IPS-18a (cell line): Measurements from ENCODE around the gene RRP12.
A peak's percentile ranks its signal among the peaks of the same experiment; 100 is the strongest.

Source experiments
- H3K27ac ChIP-seq: one replicate; pipeline ENCODE4 v1.5.1; 2013; ENCODE audit warnings: low read length
- H3K27me3 ChIP-seq: one replicate; pipeline ENCODE4 v1.6.1; 2013; ENCODE audit warnings: mild to moderate bottlenecking, low read length; ENCODE audit not compliant: control insufficient read depth, insufficient read depth
- H3K36me3 ChIP-seq: one replicate; pipeline ENCODE4 v1.6.1; 2013; ENCODE audit warnings: low read depth, low read length; ENCODE audit not compliant: control insufficient read depth
- H3K4me1 ChIP-seq: one replicate; pipeline ENCODE4 v1.6.1; 2013; ENCODE audit warnings: low read depth, low read length; ENCODE audit not compliant: control insufficient read depth
- H3K4me3 ChIP-seq: one replicate; pipeline ENCODE4 v1.5.1; 2013; ENCODE audit warnings: low read length
- H3K9ac ChIP-seq: one replicate; pipeline ENCODE4 v1.6.1; 2013; ENCODE audit warnings: mild to moderate bottlenecking, low read length, moderate library complexity
- H3K9me3 ChIP-seq: one replicate; pipeline ENCODE4 v1.6.1; 2013; ENCODE audit warnings: low read depth, low read length; ENCODE audit not compliant: control insufficient read depth

The RRP12 gene

GRCh38 chr10:97318772-97319651 is 82.1 kb downstream of the RRP12 start, which contains the start of gene FRAT1:
TSS of gene FRAT1 (plus strand) at chr10:97319271. CDS start at chr10:97319454, 183 bp downstream.
- Histone ChIP-seq H3K9me3 (no peaks in the 10 kb centered on the region), H3K9ac (peak within 1 kb of the TSS; percentile 96), H3K36me3 (no peaks in the 10 kb centered on the region), H3K4me1 (peaks cover 11% of the 10 kb centered on the region), H3K27ac (peak within 1 kb of the TSS; percentile 97), H3K4me3 (peak within 1 kb of the TSS; percentile 85), H3K27me3 (peaks cover 46% of the 10 kb centered on the region)

- Histone ChIP-seq H3K9ac (no peak overlapping the region), H3K36me3 (no peaks in the 10 kb centered on the region), H3K9me3 (no peaks in the 10 kb centered on the region), H3K4me3 (no peak overlapping the region), H3K4me1 (no peaks in the 10 kb centered on the region), H3K27ac (no peak overlapping the region), H3K27me3 (peaks cover 18% of the 10 kb centered on the region)
Observed at GRCh38 chr10:97314671-97315070, 86.5 kb downstream of the RRP12 start.

- Histone ChIP-seq H3K9me3 (no peaks in the 10 kb centered on the region), H3K4me3 (no peak overlapping the region), H3K36me3 (no peaks in the 10 kb centered on the region), H3K27ac (no peak overlapping the region), H3K27me3 (peaks cover 8% of the 10 kb centered on the region), H3K4me1 (no peaks in the 10 kb centered on the region), H3K9ac (no peak overlapping the region)
Observed at GRCh38 chr10:97312897-97313296, 88.2 kb downstream of the RRP12 start.

DNA sequence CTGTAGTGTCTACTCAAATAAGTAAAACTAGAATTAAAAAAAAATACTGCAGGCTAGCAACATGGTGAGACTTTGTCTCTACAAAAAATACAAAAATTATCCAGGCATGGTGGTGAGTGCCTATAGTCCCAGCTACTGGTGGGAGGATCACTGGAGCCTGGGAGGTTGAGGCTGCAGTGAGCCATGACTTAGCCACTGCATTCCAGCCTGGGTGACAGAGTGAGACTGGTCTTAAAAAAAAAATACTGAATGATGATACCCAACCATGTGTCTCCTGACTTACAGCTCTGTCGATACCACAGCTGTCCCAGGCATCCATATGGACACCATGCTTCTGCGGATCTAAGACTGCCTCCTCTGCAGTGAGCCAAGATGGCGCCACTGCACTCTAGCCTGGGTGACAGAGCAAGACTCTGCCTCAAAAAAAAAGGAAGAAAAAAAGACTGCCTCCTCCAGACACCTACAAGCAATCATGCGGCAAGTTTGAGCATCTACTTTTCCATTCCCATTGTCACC is 90.0 kb downstream of the RRP12 start:
- Histone ChIP-seq H3K4me3 (no peak overlapping the region), H3K9ac (no peak overlapping the region), H3K9me3 (no peaks in the 10 kb centered on the region), H3K36me3 (no peaks in the 10 kb centered on the region), H3K27ac (no peak overlapping the region), H3K27me3 (no peaks in the 10 kb centered on the region), H3K4me1 (no peaks in the 10 kb centered on the region)

DNA sequence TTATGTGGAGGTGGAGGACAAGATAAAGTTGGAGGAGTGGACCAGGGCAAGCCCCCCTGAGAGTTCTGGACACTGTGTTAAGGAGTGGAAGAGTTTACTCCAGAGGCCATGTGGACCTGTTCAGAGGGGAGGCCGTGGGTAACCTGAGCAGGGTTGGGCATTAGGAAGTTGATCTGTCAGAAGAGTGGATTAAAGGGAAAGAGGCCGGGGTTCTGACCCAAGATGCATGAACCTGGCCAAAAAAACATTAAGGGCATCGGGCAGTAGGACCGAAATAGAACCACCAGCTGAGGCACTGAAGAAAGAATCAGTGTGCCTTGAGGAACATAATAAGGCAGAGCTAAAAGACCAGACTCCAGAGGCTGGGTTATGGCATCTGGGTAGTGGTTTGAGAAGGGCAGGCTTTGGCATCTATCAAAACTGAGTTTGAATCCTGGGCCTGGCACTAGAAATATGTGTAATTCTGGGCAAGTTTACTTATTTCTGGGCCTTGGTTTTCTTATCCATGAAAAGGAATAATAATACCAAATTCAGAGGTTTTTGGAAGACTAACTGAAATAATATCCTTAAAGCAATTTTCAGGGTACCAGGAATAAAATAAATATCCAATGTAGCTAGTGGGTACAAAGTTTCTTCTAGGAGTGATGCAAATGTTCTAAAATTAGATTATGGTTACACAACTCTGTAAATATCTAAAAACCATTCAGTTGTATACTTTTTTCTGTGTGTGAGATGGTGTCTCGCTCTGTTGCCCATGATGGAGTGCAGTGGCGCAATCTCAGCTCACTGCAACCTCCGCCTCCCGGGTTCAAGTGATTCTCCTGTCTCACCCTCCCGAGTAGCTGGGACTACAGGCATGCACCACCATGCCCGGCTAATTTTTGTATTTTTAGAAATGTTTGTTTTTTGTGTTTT is 93.0 kb downstream of the RRP12 start:
- Histone ChIP-seq H3K9me3 (no peaks in the 10 kb centered on the region), H3K27ac (no peak overlapping the region), H3K4me1 (no peaks in the 10 kb centered on the region), H3K36me3 (no peaks in the 10 kb centered on the region), H3K9ac (no peak overlapping the region), H3K4me3 (no peak overlapping the region), H3K27me3 (no peaks in the 10 kb centered on the region)

DNA sequence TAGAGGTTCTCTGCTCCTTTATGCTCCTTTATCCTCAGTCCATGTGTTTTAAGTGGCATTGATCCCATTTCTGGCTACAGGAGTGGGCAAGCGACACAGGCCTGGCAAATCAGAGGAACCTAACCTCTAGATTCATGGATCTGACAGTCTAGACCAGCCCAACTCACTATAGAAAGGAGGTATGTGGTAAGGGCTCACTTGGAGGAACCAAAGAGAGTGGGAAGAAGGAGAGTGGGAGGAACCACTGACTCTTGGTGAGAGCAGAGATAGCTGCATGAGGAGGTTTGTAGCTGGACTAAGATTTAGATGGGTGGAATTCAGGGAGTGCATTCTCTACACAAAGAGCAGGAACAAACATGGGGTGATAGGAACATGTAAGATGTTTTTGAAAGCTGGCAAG is 93.7 kb downstream of the RRP12 start:
- no peaks in the 10 kb centered on the region for H3K4me1 ChIP-seq
- no peak overlapping the region for H3K9ac ChIP-seq
- no peak overlapping the region for H3K27ac ChIP-seq
- H3K9me3 ChIP-seq, result no peaks in the 10 kb centered on the region
- no peaks in the 10 kb centered on the region for H3K36me3 ChIP-seq
- no peak overlapping the region for H3K4me3 ChIP-seq
- no peaks in the 10 kb centered on the region for H3K27me3 ChIP-seq
